Measurements from ENCODE around the gene WAC.

WAC gene

DNA sequence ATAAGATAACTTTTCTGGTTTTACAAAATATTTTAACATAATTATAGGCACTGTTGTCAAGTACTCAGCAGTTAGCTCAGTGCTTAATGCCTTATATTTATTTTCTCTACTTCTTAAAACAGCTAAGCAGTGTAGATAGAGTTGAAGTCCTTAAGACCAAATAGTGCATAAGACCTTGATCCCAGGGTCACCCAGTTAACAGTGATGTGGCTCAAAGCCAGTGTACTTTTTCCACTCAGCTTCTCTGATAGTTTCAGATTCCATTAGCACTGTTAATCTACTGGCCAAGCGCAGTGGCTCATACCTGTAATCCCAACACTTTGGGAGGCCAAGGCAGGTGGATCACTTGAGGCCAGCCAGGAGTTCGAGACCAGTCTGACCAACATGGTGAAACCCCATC is 83.6 kb downstream of the WAC start:
- no peak for DNase-seq (ENCODE audit: extremely low spot score)
- POLR2A ChIA-PET: no interaction called here
- CTCF ChIA-PET: no interaction called here
- TF ChIP-seq FOXM1 (IDR thresholded peaks at IDR 0.05; ENCODE audit: borderline replicate concordance) (no peak), FOXA1 (IDR thresholded peaks at IDR 0.05) (no peak), SP1 (IDR thresholded peaks at IDR 0.05) (no peak), ARNT (IDR thresholded peaks at IDR 0.05) (no peak), TARDBP (IDR thresholded peaks at IDR 0.05) (no peak), LEF1 (IDR thresholded peaks at IDR 0.05; ENCODE audit: borderline replicate concordance) (no peak), ZNF384 (IDR thresholded peaks at IDR 0.05) (no peak), L3MBTL2 (conservative IDR thresholded peaks at IDR 0.05) (no peak), SUZ12 (IDR thresholded peaks at IDR 0.05) (no peak), HDGF (IDR thresholded peaks at IDR 0.05; ENCODE audit: borderline replicate concordance) (no peak), NFRKB (IDR thresholded peaks at IDR 0.05) (no peak), ELF4 (IDR thresholded peaks at IDR 0.05) (no peak), BHLHE40 (IDR thresholded peaks at IDR 0.05; ENCODE audit: borderline replicate concordance) (no peak), CTBP1 (IDR thresholded peaks at IDR 0.05; ENCODE audit: borderline replicate concordance) (no peak)
- TF ChIP-seq, protein P1, sequence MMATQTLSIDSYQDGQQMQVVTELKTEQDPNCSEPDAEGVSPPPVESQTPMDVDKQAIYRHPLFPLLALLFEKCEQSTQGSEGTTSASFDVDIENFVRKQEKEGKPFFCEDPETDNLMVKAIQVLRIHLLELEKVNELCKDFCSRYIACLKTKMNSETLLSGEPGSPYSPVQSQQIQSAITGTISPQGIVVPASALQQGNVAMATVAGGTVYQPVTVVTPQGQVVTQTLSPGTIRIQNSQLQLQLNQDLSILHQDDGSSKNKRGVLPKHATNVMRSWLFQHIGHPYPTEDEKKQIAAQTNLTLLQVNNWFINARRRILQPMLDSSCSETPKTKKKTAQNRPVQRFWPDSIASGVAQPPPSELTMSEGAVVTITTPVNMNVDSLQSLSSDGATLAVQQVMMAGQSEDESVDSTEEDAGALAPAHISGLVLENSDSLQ (IDR thresholded peaks at IDR 0.05): no peak

DNA sequence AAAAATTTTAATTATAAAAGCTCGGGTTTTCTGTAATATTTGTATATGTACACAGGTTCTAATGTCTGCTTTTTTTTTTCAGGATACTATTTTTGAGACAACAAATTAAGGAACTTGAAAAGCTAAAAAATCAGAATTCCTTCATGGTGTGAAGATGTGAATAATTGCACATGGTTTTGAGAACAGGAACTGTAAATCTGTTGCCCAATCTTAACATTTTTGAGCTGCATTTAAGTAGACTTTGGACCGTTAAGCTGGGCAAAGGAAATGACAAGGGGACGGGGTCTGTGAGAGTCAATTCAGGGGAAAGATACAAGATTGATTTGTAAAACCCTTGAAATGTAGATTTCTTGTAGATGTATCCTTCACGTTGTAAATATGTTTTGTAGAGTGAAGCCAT is 86.5 kb downstream of the WAC start:
- ChIA-PET POLR2A (no interaction called here), CTCF (no interaction called here)
- no peak for TF ChIP-seq FOXA1 (IDR thresholded peaks at IDR 0.05)
- no peak for TF ChIP-seq TARDBP (IDR thresholded peaks at IDR 0.05)
- TF ChIP-seq ARNT (IDR thresholded peaks at IDR 0.05): no peak
- TF ChIP-seq HDGF (IDR thresholded peaks at IDR 0.05; ENCODE audit: borderline replicate concordance): no peak
- TF ChIP-seq NFRKB (IDR thresholded peaks at IDR 0.05): no peak
- no peak for TF ChIP-seq SP1 (IDR thresholded peaks at IDR 0.05)
- TF ChIP-seq BHLHE40 (IDR thresholded peaks at IDR 0.05; ENCODE audit: borderline replicate concordance): no peak
- TF ChIP-seq L3MBTL2 (conservative IDR thresholded peaks at IDR 0.05): no peak
- no peak for DNase-seq (ENCODE audit: extremely low spot score)

DNA sequence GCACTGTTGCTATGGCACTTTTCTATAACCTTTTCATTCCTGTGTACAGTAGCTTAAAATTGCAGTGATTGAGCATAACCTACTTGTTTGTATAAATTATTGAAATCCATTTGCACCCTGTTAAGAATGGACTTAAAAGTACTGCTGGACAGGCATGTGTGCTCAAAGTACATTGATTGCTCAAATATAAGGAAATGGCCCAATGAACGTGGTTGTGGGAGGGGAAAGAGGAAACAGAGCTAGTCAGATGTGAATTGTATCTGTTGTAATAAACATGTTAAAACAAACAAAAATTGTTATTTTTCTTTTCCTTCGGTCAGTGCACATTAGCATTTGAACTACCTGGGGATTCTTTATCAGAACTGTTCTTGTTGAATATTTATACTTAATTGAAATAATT is 87.3 kb downstream of the WAC start:
- ChIA-PET POLR2A (no interaction called here), CTCF (interaction anchor here (0.7 kb wide), 1 partner anchor 42 kb away, joined by 4 read pairs; no protein-coding TSS in a partner anchor)
- no peak for DNase-seq (ENCODE audit: extremely low spot score)
- TF ChIP-seq FOXA1 (IDR thresholded peaks at IDR 0.05) (no peak), BHLHE40 (IDR thresholded peaks at IDR 0.05; ENCODE audit: borderline replicate concordance) (no peak), NFRKB (IDR thresholded peaks at IDR 0.05) (no peak), SP1 (IDR thresholded peaks at IDR 0.05) (no peak), SUZ12 (IDR thresholded peaks at IDR 0.05) (no peak), ARNT (IDR thresholded peaks at IDR 0.05) (no peak), FOXK2 (IDR thresholded peaks at IDR 0.05) (no peak), LEF1 (IDR thresholded peaks at IDR 0.05; ENCODE audit: borderline replicate concordance) (no peak), CTBP1 (IDR thresholded peaks at IDR 0.05; ENCODE audit: borderline replicate concordance) (no peak), L3MBTL2 (conservative IDR thresholded peaks at IDR 0.05) (no peak), ELF4 (IDR thresholded peaks at IDR 0.05) (no peak), ZNF384 (IDR thresholded peaks at IDR 0.05) (no peak), TARDBP (IDR thresholded peaks at IDR 0.05) (no peak), HDGF (IDR thresholded peaks at IDR 0.05; ENCODE audit: borderline replicate concordance) (no peak), FOXM1 (IDR thresholded peaks at IDR 0.05; ENCODE audit: borderline replicate concordance) (no peak)
- TF ChIP-seq, protein P1 (IDR thresholded peaks at IDR 0.05): no peak

GRCh38 chr10:28623483-28623882 is 90.6 kb downstream of the WAC start:
- CTCF ChIA-PET: interaction anchor here (0.5 kb wide), 1 partner anchor 464 kb away, joined by 3 read pairs; no protein-coding TSS in a partner anchor
- POLR2A ChIA-PET: no interaction called here

DNA sequence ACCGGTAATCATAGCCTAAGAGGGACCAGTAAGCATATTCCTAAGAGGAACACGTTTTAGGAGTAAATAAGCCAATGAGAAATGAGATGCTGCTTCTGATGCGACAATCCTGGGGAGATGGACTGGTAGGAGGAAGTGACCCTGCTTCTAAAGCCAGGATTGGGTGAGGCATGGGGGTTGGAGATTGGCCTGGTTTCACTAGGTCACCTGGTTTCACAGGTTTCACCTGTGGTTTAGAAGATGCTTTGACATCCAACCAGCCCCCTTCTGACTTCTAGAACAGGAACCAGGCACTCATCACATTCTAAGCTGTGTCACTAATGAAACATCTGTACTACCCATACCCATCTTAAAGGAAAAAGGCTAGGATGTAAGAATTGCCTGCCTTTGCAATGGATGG is 91.4 kb downstream of the WAC start:
- no peak for DNase-seq (ENCODE audit: extremely low spot score)
- TF ChIP-seq FOXA1 (IDR thresholded peaks at IDR 0.05) (no peak), HDGF (IDR thresholded peaks at IDR 0.05; ENCODE audit: borderline replicate concordance) (no peak), ARNT (IDR thresholded peaks at IDR 0.05) (no peak), SUZ12 (IDR thresholded peaks at IDR 0.05) (no peak), CTBP1 (IDR thresholded peaks at IDR 0.05; ENCODE audit: borderline replicate concordance) (no peak), L3MBTL2 (conservative IDR thresholded peaks at IDR 0.05) (no peak), LEF1 (IDR thresholded peaks at IDR 0.05; ENCODE audit: borderline replicate concordance) (no peak), ZNF384 (IDR thresholded peaks at IDR 0.05) (no peak), SP1 (IDR thresholded peaks at IDR 0.05) (no peak), ELF4 (IDR thresholded peaks at IDR 0.05) (no peak), BHLHE40 (IDR thresholded peaks at IDR 0.05; ENCODE audit: borderline replicate concordance) (no peak), FOXK2 (IDR thresholded peaks at IDR 0.05) (no peak), FOXM1 (IDR thresholded peaks at IDR 0.05; ENCODE audit: borderline replicate concordance) (no peak), NFRKB (IDR thresholded peaks at IDR 0.05) (no peak), TARDBP (IDR thresholded peaks at IDR 0.05) (no peak)
- TF ChIP-seq, protein P1 (IDR thresholded peaks at IDR 0.05): no peak
- CTCF ChIA-PET: interaction anchor here (1.1 kb wide), 1 partner anchor 39 kb away, joined by 3 read pairs; no protein-coding TSS in a partner anchor
- POLR2A ChIA-PET: no interaction called here

More at GRCh38 chr10:28623483-28623882, 90.6 kb downstream of the WAC start:
- no peak for DNase-seq (ENCODE audit: extremely low spot score)
- TF ChIP-seq ZNF384 (IDR thresholded peaks at IDR 0.05) (no peak), TARDBP (IDR thresholded peaks at IDR 0.05) (no peak), LEF1 (IDR thresholded peaks at IDR 0.05; ENCODE audit: borderline replicate concordance) (no peak), CTBP1 (IDR thresholded peaks at IDR 0.05; ENCODE audit: borderline replicate concordance) (no peak), NFRKB (IDR thresholded peaks at IDR 0.05) (no peak), L3MBTL2 (conservative IDR thresholded peaks at IDR 0.05) (no peak), SP1 (IDR thresholded peaks at IDR 0.05) (no peak)
- TF ChIP-seq, protein P1 (IDR thresholded peaks at IDR 0.05): no peak
